HG03103 (cell line): ENCODE data around the gene NCAM1.

Experiments used
- ATAC-seq: cut with Tn5 transposase; IDR thresholded peaks from one replicate; pipeline ENCODE4 v1.9.1; 2021; ENCODE audit warnings: low read depth; ENCODE audit not compliant: unreplicated experiment

NCAM1 gene

GRCh38 chr11:113162592-113162962, 201.4 kb downstream of the NCAM1 start:
- no peak for ATAC-seq

- no peak for ATAC-seq
These were observed 202.2 kb downstream of the NCAM1 start for GRCh38 chr11:113163291-113164030.

- no peak for ATAC-seq
These were observed 205.1 kb downstream of the NCAM1 start for GRCh38 chr11:113166280-113166679.

GRCh38 chr11:113167599-113167998, 206.4 kb downstream of the NCAM1 start:
- no peak for ATAC-seq

- no peak for ATAC-seq
These were observed 207.4 kb downstream of the NCAM1 start for GRCh38 chr11:113168354-113169342.

- no peak for ATAC-seq
These were observed 211.2 kb downstream of the NCAM1 start for GRCh38 chr11:113172382-113172951.

- no peak for ATAC-seq
These were observed 211.9 kb downstream of the NCAM1 start for GRCh38 chr11:113173126-113173525.

- no peak for ATAC-seq
These were observed 213.7 kb downstream of the NCAM1 start for GRCh38 chr11:113174882-113175281.

- no peak for ATAC-seq
These were observed 215.6 kb downstream of the NCAM1 start for GRCh38 chr11:113176599-113177360.

GRCh38 chr11:113177671-113178070, 216.5 kb downstream of the NCAM1 start:
- no peak for ATAC-seq

GRCh38 chr11:113178381-113179070, 217.3 kb downstream of the NCAM1 start:
- ATAC-seq = no peak

- ATAC-seq = no peak
These were observed 218.0 kb downstream of the NCAM1 start for GRCh38 chr11:113179181-113179704.

GRCh38 chr11:113181094-113181493, 219.9 kb downstream of the NCAM1 start:
- no peak for ATAC-seq

GRCh38 chr11:113182288-113182687, 221.1 kb downstream of the NCAM1 start:
- no peak for ATAC-seq

- ATAC-seq = no peak
These were observed 223.3 kb downstream of the NCAM1 start for GRCh38 chr11:113184498-113184897.

- ATAC-seq = no peak
These were observed 227.2 kb downstream of the NCAM1 start for GRCh38 chr11:113188371-113188834.

- no peak for ATAC-seq
These were observed 228.9 kb downstream of the NCAM1 start for GRCh38 chr11:113189909-113190667.

GRCh38 chr11:113192121-113192925, 231.1 kb downstream of the NCAM1 start:
- ATAC-seq = no peak
